ENCODE data around the gene DAZL. TPM values are rescaled to one million over a fixed set of nuclear protein-coding genes. Genes with fewer than 3 reads are reported as not detected.
"Not testable (repeated sequence)": the region's sequence is repeated elsewhere in the genome, so short reads cannot be mapped to it uniquely, and the experiment has no call there.

Gene DAZL
- total RNA-seq, 1 experiment from 2014 or later = not detected

GRCh38 chr3:16632395-16632794 is 27.2 kb upstream of the DAZL start:
- POLR2A ChIA-PET = no interaction called here
- ATAC-seq (no peak), DNase-seq (ENCODE audit: low read depth, low spot score) (no peak)
- no peaks in the 10 kb centered on the region for H3K36me3 ChIP-seq (ENCODE audit: control insufficient read depth, insufficient read depth, low read length)
- intact Hi-C loops (cut with micrococcal nuclease; ENCODE audit: unreplicated experiment) = no loop called here
- no peak for TF ChIP-seq SIN3A (IDR thresholded peaks at IDR 0.05; ENCODE audit: borderline replicate concordance, insufficient read depth, low read depth, low read length)
- TF ChIP-seq REST (IDR thresholded peaks at IDR 0.05; ENCODE audit: insufficient read depth in 1 of 2, low read depth in 2 of 2, low read length in 1 of 2) = no peak
- no peak for TF ChIP-seq TCF7L2 (IDR thresholded peaks at IDR 0.05; ENCODE audit: low read depth, low read length)
- no peak for TF ChIP-seq POLR2AphosphoS5 (IDR thresholded peaks at IDR 0.05; ENCODE audit: low read depth, low read length)
- TF ChIP-seq CTCF (IDR thresholded peaks at IDR 0.05) = no peak
- in situ Hi-C loops (cut with HindIII; ENCODE audit: low pct_unique_long_range_greater_than_20kb, low sequenced_read_pairs) = no loop called here
- BruUV-seq (replicated peaks) = no TSS peak
- H3K4me1 ChIP-seq (ENCODE audit: control insufficient read depth, insufficient read depth, low read length) = no peaks in the 10 kb centered on the region
- CTCF ChIA-PET = no interaction called here
- H3K4me3 ChIP-seq (ENCODE audit: low read depth in 2 of 2, low read length in 2 of 2) = no peak overlapping the region
- no peak overlapping the region for H3K27ac ChIP-seq (ENCODE audit: low read length)
- no peaks in the 10 kb centered on the region for H3K27me3 ChIP-seq (ENCODE audit: control insufficient read depth, insufficient read depth, low read length)
- no peaks in the 10 kb centered on the region for H3K9me3 ChIP-seq (ENCODE audit: control insufficient read depth, insufficient read depth, low read depth, low read length)

- no peak for ATAC-seq
- no TSS peak for BruUV-seq (replicated peaks)
- ChIA-PET POLR2A (no interaction called here), CTCF (no interaction called here)
- intact Hi-C loops (cut with micrococcal nuclease; ENCODE audit: unreplicated experiment) = no loop called here
- H3K27ac ChIP-seq (ENCODE audit: low read length) = no peak overlapping the region
- no peak for DNase-seq (ENCODE audit: low read depth, low spot score)
- in situ Hi-C loops (cut with HindIII; ENCODE audit: low pct_unique_long_range_greater_than_20kb, low sequenced_read_pairs) = no loop called here
- TF ChIP-seq POLR2AphosphoS5 (IDR thresholded peaks at IDR 0.05; ENCODE audit: low read depth, low read length) (no peak), TCF7L2 (IDR thresholded peaks at IDR 0.05; ENCODE audit: low read depth, low read length) (no peak), SIN3A (IDR thresholded peaks at IDR 0.05; ENCODE audit: borderline replicate concordance, insufficient read depth, low read depth, low read length) (no peak), CTCF (IDR thresholded peaks at IDR 0.05) (no peak), REST (IDR thresholded peaks at IDR 0.05; ENCODE audit: insufficient read depth in 1 of 2, low read depth in 2 of 2, low read length in 1 of 2) (no peak)
- no peaks in the 10 kb centered on the region for H3K9me3 ChIP-seq (ENCODE audit: control insufficient read depth, insufficient read depth, low read depth, low read length)
- H3K27me3 ChIP-seq (ENCODE audit: control insufficient read depth, insufficient read depth, low read length) = no peaks in the 10 kb centered on the region
- no peaks in the 10 kb centered on the region for H3K4me1 ChIP-seq (ENCODE audit: control insufficient read depth, insufficient read depth, low read length)
- H3K4me3 ChIP-seq (ENCODE audit: low read depth in 2 of 2, low read length in 2 of 2) = no peak overlapping the region
- H3K36me3 ChIP-seq (ENCODE audit: control insufficient read depth, insufficient read depth, low read length) = no peaks in the 10 kb centered on the region
Measured at GRCh38 chr3:16618721-16619120, 13.5 kb upstream of the DAZL start.

- intact Hi-C loops (cut with micrococcal nuclease; ENCODE audit: unreplicated experiment); in situ Hi-C loops (cut with HindIII; ENCODE audit: low pct_unique_long_range_greater_than_20kb, low sequenced_read_pairs); POLR2A ChIA-PET; H3K9me3 ChIP-seq (ENCODE audit: control insufficient read depth, insufficient read depth, low read depth, low read length); H3K36me3 ChIP-seq (ENCODE audit: control insufficient read depth, insufficient read depth, low read length); H3K27ac ChIP-seq (ENCODE audit: low read length); CTCF ChIA-PET; H3K27me3 ChIP-seq (ENCODE audit: control insufficient read depth, insufficient read depth, low read length); DNase-seq (ENCODE audit: low read depth, low spot score); H3K4me1 ChIP-seq (ENCODE audit: control insufficient read depth, insufficient read depth, low read length); BruUV-seq (replicated peaks); ATAC-seq; H3K4me3 ChIP-seq (ENCODE audit: low read depth in 2 of 2, low read length in 2 of 2): not testable (repeated sequence)
Measured at GRCh38 chr3:16617155-16617554, 11.9 kb upstream of the DAZL start.

Measured in Panc1 (cell line).